ENCODE results near the gene CBFA2T3. TPM values are rescaled to one million over a fixed set of nuclear protein-coding genes. Genes with fewer than 3 reads are reported as not detected.

The CBFA2T3 gene
- total RNA-seq, 4 donors from 2014 or later: 4.0 to 18.5 (median 5.5) TPM

- Histone ChIP-seq H3K9me3 (no peaks in the 10 kb centered on the region), H3K4me3 (peak overlapping the region; percentile 69 to 90 (median 83)), H3K27me3 (no peaks in the 10 kb centered on the region), H3K36me3 (peaks cover 0 to 11% (median 2%) of the 10 kb centered on the region in 4 donors), H3K4me1 (peaks cover 14 to 31% (median 24%) of the 10 kb centered on the region in 4 donors), H3K27ac (peak overlapping the region; percentile 77 to 90 (median 84))
- intact Hi-C loops (cut with DNase I; ENCODE audit: low total_unique reads) (no loop called here), in situ Hi-C loops (cut with MboI; ENCODE audit: low pct_ligation_motif_present in 1 of 4, low pct_unique_long_range_greater_than_20kb in 1 of 4, low sequenced_read_pairs in 3 of 4) (no loop called here)
- 20% methylated on average over 17 of the region's 53 CpGs; no CpG with 5 or more reads in 1 of the 2 donors for WGBS, 2 donors (ENCODE audit: low coverage in 1 of 2)
- TF ChIP-seq EP300 (IDR thresholded peaks at IDR 0.05; ENCODE audit: low read depth): no peak
- TF ChIP-seq POLR2A (IDR thresholded peaks at IDR 0.05): no peak
- TF ChIP-seq, protein P1, sequence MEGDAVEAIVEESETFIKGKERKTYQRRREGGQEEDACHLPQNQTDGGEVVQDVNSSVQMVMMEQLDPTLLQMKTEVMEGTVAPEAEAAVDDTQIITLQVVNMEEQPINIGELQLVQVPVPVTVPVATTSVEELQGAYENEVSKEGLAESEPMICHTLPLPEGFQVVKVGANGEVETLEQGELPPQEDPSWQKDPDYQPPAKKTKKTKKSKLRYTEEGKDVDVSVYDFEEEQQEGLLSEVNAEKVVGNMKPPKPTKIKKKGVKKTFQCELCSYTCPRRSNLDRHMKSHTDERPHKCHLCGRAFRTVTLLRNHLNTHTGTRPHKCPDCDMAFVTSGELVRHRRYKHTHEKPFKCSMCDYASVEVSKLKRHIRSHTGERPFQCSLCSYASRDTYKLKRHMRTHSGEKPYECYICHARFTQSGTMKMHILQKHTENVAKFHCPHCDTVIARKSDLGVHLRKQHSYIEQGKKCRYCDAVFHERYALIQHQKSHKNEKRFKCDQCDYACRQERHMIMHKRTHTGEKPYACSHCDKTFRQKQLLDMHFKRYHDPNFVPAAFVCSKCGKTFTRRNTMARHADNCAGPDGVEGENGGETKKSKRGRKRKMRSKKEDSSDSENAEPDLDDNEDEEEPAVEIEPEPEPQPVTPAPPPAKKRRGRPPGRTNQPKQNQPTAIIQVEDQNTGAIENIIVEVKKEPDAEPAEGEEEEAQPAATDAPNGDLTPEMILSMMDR (IDR thresholded peaks at IDR 0.05): no peak
- TF ChIP-seq POLR2AphosphoS5 (IDR thresholded peaks at IDR 0.05): no peak
- DNase-seq: peak; percentile 20
Measured at GRCh38 chr16:88856122-88856827, 120.7 kb downstream of the CBFA2T3 start.

DNA sequence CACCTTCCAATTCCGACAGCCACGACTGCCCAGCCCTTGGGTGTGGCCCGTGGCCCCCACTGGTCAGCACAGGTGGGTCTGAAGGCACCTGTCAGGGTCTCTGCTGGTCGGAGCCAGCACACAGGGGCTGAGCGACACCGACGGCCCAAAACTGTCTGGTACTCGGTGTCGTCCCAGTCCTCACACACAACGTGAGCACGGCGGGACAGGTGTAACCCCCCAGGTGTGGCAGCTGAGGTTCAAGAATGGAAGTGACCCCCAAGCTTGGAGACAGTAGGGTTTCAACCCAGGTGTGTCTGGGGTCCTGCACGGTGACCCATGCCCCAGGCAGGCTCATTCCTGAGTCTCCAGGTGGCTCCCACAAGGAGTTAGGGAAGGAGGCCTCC, 121.3 kb downstream of the CBFA2T3 start:
- 79% methylated on average over 13 of the region's 13 CpGs; no CpG with 5 or more reads in 1 of the 2 donors for WGBS, 2 donors (ENCODE audit: low coverage in 1 of 2)
- Histone ChIP-seq H3K36me3 (peaks cover 0 to 6% (median 2%) of the 10 kb centered on the region in 4 donors), H3K27ac (peak overlapping the region; percentile 77 to 90 (median 84)), H3K4me1 (peaks cover 14 to 31% (median 24%) of the 10 kb centered on the region in 4 donors), H3K27me3 (no peaks in the 10 kb centered on the region), H3K4me3 (peak overlapping the region; percentile 69 to 90 (median 83)), H3K9me3 (no peaks in the 10 kb centered on the region)
- DNase-seq: no peak
- TF ChIP-seq EP300 (IDR thresholded peaks at IDR 0.05; ENCODE audit: low read depth) (no peak), POLR2AphosphoS5 (IDR thresholded peaks at IDR 0.05) (no peak), POLR2A (IDR thresholded peaks at IDR 0.05) (no peak)
- TF ChIP-seq, protein P1 (IDR thresholded peaks at IDR 0.05): no peak
- in situ Hi-C loops (cut with MboI; ENCODE audit: low pct_ligation_motif_present in 1 of 4, low pct_unique_long_range_greater_than_20kb in 1 of 4, low sequenced_read_pairs in 3 of 4) (no loop called here), intact Hi-C loops (cut with DNase I; ENCODE audit: low total_unique reads) (no loop called here)

- no peak overlapping the region for H3K27ac ChIP-seq
Measured at GRCh38 chr16:88855176-88855575, 121.8 kb downstream of the CBFA2T3 start.

More at GRCh38 chr16:88855176-88855575, 121.8 kb downstream of the CBFA2T3 start:
- WGBS, 2 donors (ENCODE audit: low coverage in 1 of 2): 58 to 85% methylated on average over 4 to 8 of the region's 8 CpGs
- intact Hi-C loops (cut with DNase I; ENCODE audit: low total_unique reads) (no loop called here), in situ Hi-C loops (cut with MboI; ENCODE audit: low pct_ligation_motif_present in 1 of 4, low pct_unique_long_range_greater_than_20kb in 1 of 4, low sequenced_read_pairs in 3 of 4) (no loop called here)
- Histone ChIP-seq H3K9me3 (no peaks in the 10 kb centered on the region), H3K4me3 (no peak overlapping the region), H3K36me3 (peaks cover 0 to 5% (median under 1%) of the 10 kb centered on the region in 4 donors), H3K4me1 (peaks cover 14 to 31% (median 24%) of the 10 kb centered on the region in 4 donors), H3K27me3 (no peaks in the 10 kb centered on the region)
- TF ChIP-seq, protein P1 (IDR thresholded peaks at IDR 0.05): no peak
- TF ChIP-seq EP300 (IDR thresholded peaks at IDR 0.05; ENCODE audit: low read depth): no peak
- no peak for TF ChIP-seq POLR2A (IDR thresholded peaks at IDR 0.05)
- TF ChIP-seq POLR2AphosphoS5 (IDR thresholded peaks at IDR 0.05): no peak
- DNase-seq: no peak
